PC-3 (cell line): ENCODE measurements around the gene CBL. TPM values are rescaled to one million over a fixed set of nuclear protein-coding genes. Genes with fewer than 3 reads are reported as not detected.
"Not testable (repeated sequence)": the region's sequence is repeated elsewhere in the genome, so short reads cannot be mapped to it uniquely, and the experiment has no call there.

ENCODE experiments used
- ATAC-seq: fragments of 200-7000 bp; cut with Tn5 transposase; 2 replicates; pipeline ENCODE4 v1.9.1; 2020; ENCODE audit warnings: mild to moderate bottlenecking, moderate library complexity
- BruUV-seq: library from RNA; stranded (reverse); fragments of 400-500 nt; replicated peaks from 2 replicates; lab custom pipeline; 2021; lab: Mats Ljungman, UMichigan
- CTCF ChIA-PET: fragments of 300-600 bp; sonication (Branson Sonifier 250); formaldehyde crosslinking; loops from one replicate; lab custom pipeline; 2022; ENCODE audit warnings: antibody characterized with exemption; lab: Charles Lee
- POLR2A ChIA-PET: fragments of 300-600 bp; sonication (Branson Sonifier 250); formaldehyde crosslinking; loops from one replicate; lab custom pipeline; 2022; ENCODE audit warnings: antibody characterized with exemption; ENCODE audit not compliant: unreplicated experiment; lab: Charles Lee
- DNase-seq: peaks from one replicate; pipeline ENCODE4 v3.0.0-alpha.2; 2015
- H2AFZ ChIP-seq: fragments of 300-600 bp; sonication (generic); 2 replicates; pipeline ENCODE4 v1.6.0; 2016; ENCODE audit warnings: antibody characterized with exemption, low read length
- H3F3A ChIP-seq: fragments of 300-600 bp; sonication (generic); one replicate; pipeline ENCODE4 v1.6.0; 2017; ENCODE audit warnings: antibody characterized with exemption, low read length, control low read depth, mild to moderate bottlenecking; ENCODE audit not compliant: unreplicated experiment
- H3K27ac ChIP-seq: fragments of 300-600 bp; sonication (generic); 2 replicates; pipeline ENCODE4 v1.5.1; 2016; ENCODE audit warnings: mild to moderate bottlenecking, low read length
- H3K27me3 ChIP-seq: fragments of 300-600 bp; sonication (generic); 2 replicates; pipeline ENCODE4 v1.6.1; 2016; ENCODE audit warnings: low read length, mixed read lengths
- H3K36me3 ChIP-seq: fragments of 300-600 bp; sonication (generic); 2 replicates; pipeline ENCODE4 v1.6.1; 2016; ENCODE audit warnings: low read depth, mixed run types, low read length, mixed read lengths
- H3K4me1 ChIP-seq: fragments of 300-600 bp; sonication (generic); 2 replicates; pipeline ENCODE4 v1.5.1; 2016; ENCODE audit warnings: low read length; ENCODE audit not compliant: insufficient read depth
- H3K4me2 ChIP-seq: fragments of 300-600 bp; sonication (generic); 2 replicates; pipeline ENCODE4 v1.6.0; 2016; ENCODE audit warnings: low read length
- H3K4me3 ChIP-seq: fragments of 300-600 bp; sonication (generic); 2 replicates; pipeline ENCODE4 v1.5.1; 2016; ENCODE audit warnings: mild to moderate bottlenecking, low read length, mixed read lengths
- H3K79me2 ChIP-seq: fragments of 300-600 bp; sonication (generic); 2 replicates; pipeline ENCODE4 v1.6.1; 2017; ENCODE audit warnings: low read length, mixed read lengths
- H3K9ac ChIP-seq: fragments of 300-600 bp; sonication (generic); 2 replicates; pipeline ENCODE4 v1.6.0; 2016; ENCODE audit warnings: mild to moderate bottlenecking, low read length
- H3K9me2 ChIP-seq: fragments of 300-600 bp; sonication (generic); replicated peaks from 2 replicates; pipeline ENCODE4 v1.6.1; 2016; ENCODE audit warnings: mixed run types, low read length, mixed read lengths
- H3K9me3 ChIP-seq: fragments of 300-600 bp; sonication (generic); 2 replicates; pipeline ENCODE4 v1.6.1; 2016; ENCODE audit warnings: low read length, mixed read lengths
- H4K20me1 ChIP-seq: fragments of 300-600 bp; sonication (generic); 2 replicates; pipeline ENCODE4 v1.6.1; 2016; ENCODE audit warnings: low read length, mixed read lengths
- CTCF ChIP-seq: fragments of 300-600 bp; sonication (generic); conservative IDR thresholded peaks from 2 replicates; pipeline ENCODE4 v1.5.1; 2017; ENCODE audit warnings: antibody characterized with exemption, low read depth, mild to moderate bottlenecking, low read length
- EZH2 ChIP-seq: fragments of 300-600 bp; sonication (generic); IDR thresholded peaks from one replicate; pipeline ENCODE4 v1.6.1; 2017; ENCODE audit warnings: antibody characterized with exemption, mild to moderate bottlenecking, low read length; ENCODE audit not compliant: unreplicated experiment
- EZH2phosphoT487 ChIP-seq: fragments of 300-600 bp; sonication (generic); IDR thresholded peaks from 2 replicates; pipeline ENCODE4 v1.6.1; 2018; ENCODE audit warnings: mild to moderate bottlenecking, antibody characterized with exemption, low read length, borderline replicate concordance
- intact Hi-C: fragments of 100-400 bp; cut with micrococcal nuclease; formaldehyde crosslinking; loops from 2 replicates; pipeline ENCODE4 v1.9.0; 2023
- total RNA-seq: library from RNA; depleted of rRNA; stranded (reverse); fragments of >200 nt; gene quantifications from 2 replicates; pipeline ENCODE4 v1.2.3, GENCODE V29; 2014

The CBL gene
- total RNA-seq, 1 experiment from 2014 or later = 11.4 TPM

GRCh38 chr11:119196833-119197483, 9.2 kb upstream of the CBL start:
- Histone ChIP-seq H3K9me2 (no peaks in the 10 kb centered on the region), H3K4me1 (peaks cover 4% of the 10 kb centered on the region; the same call in 1 of the 2 replicates), H3K27me3 (no peaks in the 10 kb centered on the region), H3K36me3 (no peaks in the 10 kb centered on the region), H3K79me2 (no peaks in the 10 kb centered on the region), H4K20me1 (no peaks in the 10 kb centered on the region), H3F3A (no peaks in the 10 kb centered on the region), H3K4me2 (no peak overlapping the region), H3K4me3 (no peak overlapping the region), H3K9me3 (no peaks in the 10 kb centered on the region), H3K9ac (no peak overlapping the region), H3K27ac (no peak overlapping the region), H2AFZ (peak overlapping the region; percentile 8; the same call in 1 of the 2 replicates)
- ChIA-PET POLR2A (interaction anchor here (0.6 kb wide), 1 partner anchor 28 kb away, joined by 3 read pairs; no protein-coding TSS in a partner anchor), CTCF (interaction anchor here (0.6 to 1.0 kb wide), 6 partner anchors 34 to 967 kb away, joined by 3 to 9 read pairs (median 4); a partner anchor contains a TSS)
- ATAC-seq = peak; percentile 87
- no TSS peak for BruUV-seq
- no peak for TF ChIP-seq EZH2phosphoT487
- peak; percentile 95 for TF ChIP-seq CTCF
- no peak for TF ChIP-seq EZH2
- peak; percentile 94 for DNase-seq
- intact Hi-C loops = loop anchor here (1.0 to 2.0 kb wide), 5 partner anchors 29 to 102 kb away; partner anchors contain the start of gene NLRX1

GRCh38 chr11:119198925-119199324, 7.2 kb upstream of the CBL start:
- no peaks in the 10 kb centered on the region for H3F3A ChIP-seq
- ChIA-PET POLR2A (no interaction called here), CTCF (interaction anchor here (0.8 kb wide), 1 partner anchor 198 kb away, joined by 9 read pairs; no protein-coding TSS in a partner anchor)
- BruUV-seq = no TSS peak
- no peaks in the 10 kb centered on the region for H4K20me1 ChIP-seq
- intact Hi-C loops = no loop called here
- no peaks in the 10 kb centered on the region for H3K27me3 ChIP-seq
- no peak for ATAC-seq
- no peak for DNase-seq
- no peaks in the 10 kb centered on the region for H3K9me2 ChIP-seq
- H3K9ac ChIP-seq = no peak overlapping the region
- TF ChIP-seq EZH2phosphoT487 (no peak), EZH2 (no peak), CTCF (no peak)
- no peaks in the 10 kb centered on the region for H3K36me3 ChIP-seq
- H2AFZ ChIP-seq = no peak overlapping the region
- no peak overlapping the region for H3K4me3 ChIP-seq
- H3K4me2 ChIP-seq = no peak overlapping the region
- H3K4me1 ChIP-seq = no peaks in the 10 kb centered on the region
- no peak overlapping the region for H3K27ac ChIP-seq
- H3K79me2 ChIP-seq = no peaks in the 10 kb centered on the region
- H3K9me3 ChIP-seq = no peaks in the 10 kb centered on the region

- H3K4me2 ChIP-seq, BruUV-seq, intact Hi-C loops, POLR2A ChIA-PET, ATAC-seq, H3K4me3 ChIP-seq, H3K4me1 ChIP-seq, H3K27me3 ChIP-seq, H3K9me2 ChIP-seq, H4K20me1 ChIP-seq, H3K36me3 ChIP-seq, H3F3A ChIP-seq, H3K9ac ChIP-seq, DNase-seq, H3K27ac ChIP-seq, H3K79me2 ChIP-seq, H2AFZ ChIP-seq, H3K9me3 ChIP-seq, CTCF ChIA-PET: not testable (repeated sequence)
These were observed 4.9 kb upstream of the CBL start for GRCh38 chr11:119201236-119201635.
